MCF 10A (cell line): Measurements from ENCODE around the gene TGFB3. TPM values are rescaled to one million over a fixed set of nuclear protein-coding genes. Genes with fewer than 3 reads are reported as not detected.
"Not testable (repeated sequence)": the region's sequence is repeated elsewhere in the genome, so short reads cannot be mapped to it uniquely, and the experiment has no call there.

Experiments used
- BruUV-seq: library from RNA; stranded (reverse); fragments of 400-500 nt; replicated peaks from 2 replicates; lab custom pipeline; 2021; lab: Mats Ljungman, UMichigan
- CTCF ChIA-PET: fragments of 300-600 bp; sonication (Branson Sonifier 250); formaldehyde crosslinking; extraction: SDS; loops from one replicate; lab custom pipeline; 2021; ENCODE audit warnings: antibody characterized with exemption, inconsistent platforms; lab: Yijun Ruan, JAX
- POLR2A ChIA-PET: fragments of 300-600, 350-650 bp; sonication (Branson Sonifier 250); formaldehyde crosslinking; extraction: SDS; loops from one replicate; lab custom pipeline; 2020; ENCODE audit warnings: antibody characterized with exemption, inconsistent platforms; lab: Yijun Ruan, JAX
- DNase-seq: peaks from one replicate; pipeline ENCODE4 v3.0.0-alpha.2; 2018; ENCODE audit not compliant: unreplicated experiment
- H3K27ac Mint-ChIP-seq: one replicate; pipeline ENCODE4 v1.8.0; 2022; ENCODE audit warnings: mild to moderate bottlenecking, low read depth, mixed read lengths; ENCODE audit not compliant: unreplicated experiment
- H3K27me3 Mint-ChIP-seq: one replicate; pipeline ENCODE4 v1.8.0; 2022; ENCODE audit warnings: mixed read lengths; ENCODE audit not compliant: insufficient read depth, unreplicated experiment
- H3K36me3 Mint-ChIP-seq: one replicate; pipeline ENCODE4 v1.8.0; 2022; ENCODE audit warnings: mild to moderate bottlenecking, moderate library complexity, mixed read lengths; ENCODE audit not compliant: insufficient read depth, unreplicated experiment
- H3K4me1 Mint-ChIP-seq: one replicate; pipeline ENCODE4 v1.8.0; 2022; ENCODE audit warnings: mixed read lengths; ENCODE audit not compliant: insufficient read depth, unreplicated experiment
- H3K4me3 Mint-ChIP-seq: one replicate; pipeline ENCODE4 v1.8.0; 2022; ENCODE audit warnings: mild to moderate bottlenecking, moderate library complexity, mixed read lengths; ENCODE audit not compliant: unreplicated experiment
- H3K9me3 Mint-ChIP-seq: one replicate; pipeline ENCODE4 v1.8.0; 2022; ENCODE audit warnings: mixed read lengths; ENCODE audit not compliant: unreplicated experiment
- CTCF ChIP-seq: fragments of 200-600 bp; IDR thresholded peaks from one replicate; pipeline ENCODE4 v1.8.0; 2022; ENCODE audit warnings: antibody characterized with exemption, mild to moderate bottlenecking; ENCODE audit not compliant: unreplicated experiment
- intact Hi-C: fragments of 100-400 bp; cut with micrococcal nuclease; formaldehyde crosslinking; loops from 2 replicates; pipeline ENCODE4 v1.14.1; 2022
- total RNA-seq: library from RNA; stranded (reverse); gene quantifications from 2 replicates; pipeline ENCODE4 v1.2.3, GENCODE V29; 2022

The TGFB3 gene
- total RNA-seq, 1 experiment from 2014 or later: 1.5 TPM

DNA sequence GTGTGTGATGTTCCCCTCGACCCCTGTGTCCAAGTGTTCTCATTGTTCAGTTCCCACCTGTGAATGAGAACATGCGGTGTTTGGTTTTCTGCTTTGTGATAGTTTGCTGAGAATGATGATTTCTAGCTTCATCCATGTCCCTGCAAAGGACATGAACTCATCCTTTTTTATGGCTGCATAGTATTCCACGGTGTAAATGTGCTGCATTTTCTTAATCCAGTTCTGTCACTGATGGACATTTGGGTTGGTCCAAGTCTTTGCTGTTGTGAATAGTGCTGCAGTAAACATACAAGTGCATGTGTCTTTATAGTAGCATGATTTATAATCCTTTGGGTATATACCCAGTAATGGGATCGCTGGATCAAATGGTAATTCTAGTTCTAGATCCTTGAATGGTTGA lies 61.4 kb downstream of the TGFB3 start:
- CTCF ChIA-PET: interaction anchor here (0.9 kb wide), 1 partner anchor 14 kb away, joined by 6 read pairs; no protein-coding TSS in a partner anchor

DNA sequence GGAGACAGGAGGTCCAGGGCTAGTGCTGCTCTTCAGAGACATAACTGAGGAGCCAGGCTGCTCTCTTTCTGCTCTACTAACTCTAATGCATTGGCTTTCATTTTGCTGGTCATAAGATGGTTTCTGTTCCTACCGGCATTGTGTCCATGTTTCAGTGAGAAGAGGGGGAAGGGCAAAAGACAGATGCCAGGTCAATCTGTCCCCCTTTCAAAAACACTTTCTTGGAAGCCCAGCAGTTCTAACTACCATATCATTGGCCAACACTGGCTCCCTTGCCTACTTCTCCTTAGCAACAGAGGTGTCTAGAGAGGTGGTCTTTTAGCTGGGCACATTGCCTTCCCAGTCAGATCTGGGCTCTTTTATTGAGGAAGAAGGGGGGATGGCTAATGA lies 63.9 kb downstream of the TGFB3 start:
- no peak overlapping the region for H3K4me3 Mint-ChIP-seq
- H3K4me1 Mint-ChIP-seq: no peaks in the 10 kb centered on the region
- no peak for TF ChIP-seq CTCF
- ChIA-PET CTCF (interaction anchor here (0.7 to 2.9 kb wide), 2 partner anchors 10 to 49 kb away, joined by 3 to 18 read pairs; no protein-coding TSS in a partner anchor), POLR2A (interaction anchor here (1.4 kb wide), 1 partner anchor 12 kb away, joined by 5 read pairs; no protein-coding TSS in a partner anchor)
- intact Hi-C loops: no loop called here
- H3K27me3 Mint-ChIP-seq: no peaks in the 10 kb centered on the region
- no peak overlapping the region for H3K27ac Mint-ChIP-seq
- no TSS peak for BruUV-seq
- no peaks in the 10 kb centered on the region for H3K9me3 Mint-ChIP-seq
- no peak for DNase-seq
- H3K36me3 Mint-ChIP-seq: peaks cover 9% of the 10 kb centered on the region

More for the DNA sequence above, 61.4 kb downstream of the TGFB3 start:
- H3K27ac Mint-ChIP-seq, H3K27me3 Mint-ChIP-seq, H3K4me3 Mint-ChIP-seq, intact Hi-C loops, DNase-seq, BruUV-seq, H3K4me1 Mint-ChIP-seq, H3K36me3 Mint-ChIP-seq, POLR2A ChIA-PET, H3K9me3 Mint-ChIP-seq: not testable (repeated sequence)

- peaks cover 9% of the 10 kb centered on the region for H3K36me3 Mint-ChIP-seq
- BruUV-seq: no TSS peak
- no peaks in the 10 kb centered on the region for H3K27me3 Mint-ChIP-seq
- H3K27ac Mint-ChIP-seq: no peak overlapping the region
- no peak overlapping the region for H3K4me3 Mint-ChIP-seq
- no peak for TF ChIP-seq CTCF
- ChIA-PET CTCF (interaction anchor here (2.9 kb wide), 1 partner anchor 10 kb away, joined by 18 read pairs; no protein-coding TSS in a partner anchor), POLR2A (interaction anchor here (1.4 kb wide), 1 partner anchor 11 kb away, joined by 5 read pairs; no protein-coding TSS in a partner anchor)
- no peak for DNase-seq
- no peaks in the 10 kb centered on the region for H3K4me1 Mint-ChIP-seq
- intact Hi-C loops: no loop called here
- no peaks in the 10 kb centered on the region for H3K9me3 Mint-ChIP-seq
Measured at GRCh38 chr14:75917322-75917945, 64.4 kb downstream of the TGFB3 start.

DNA sequence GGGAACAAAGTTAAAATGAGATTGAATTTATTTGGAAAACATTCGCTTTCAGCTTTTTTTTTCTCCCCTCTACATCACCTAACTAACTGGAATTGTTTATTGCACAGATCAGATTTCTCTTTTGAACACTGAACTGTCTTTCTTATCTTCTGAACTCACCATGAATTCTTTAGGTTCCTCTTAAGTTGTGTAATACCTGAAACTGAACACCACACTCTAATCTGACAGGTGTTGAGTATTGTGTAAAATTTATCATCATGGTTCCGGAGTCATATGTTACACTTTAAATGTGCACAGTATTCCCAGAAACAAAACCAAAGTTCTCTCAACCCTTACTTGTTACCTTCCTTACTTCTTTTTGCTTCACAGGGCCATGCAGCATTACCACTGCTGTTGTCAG lies 66.8 kb downstream of the TGFB3 start:
- POLR2A ChIA-PET: no interaction called here
- peaks cover 9% of the 10 kb centered on the region for H3K36me3 Mint-ChIP-seq
- CTCF ChIA-PET: interaction anchor here (1.1 kb wide), 1 partner anchor 9 kb away, joined by 3 read pairs; no protein-coding TSS in a partner anchor
- no peak for TF ChIP-seq CTCF
- DNase-seq: no peak
- no peak overlapping the region for H3K27ac Mint-ChIP-seq
- no peaks in the 10 kb centered on the region for H3K27me3 Mint-ChIP-seq
- H3K9me3 Mint-ChIP-seq: no peaks in the 10 kb centered on the region
- intact Hi-C loops: no loop called here
- H3K4me1 Mint-ChIP-seq: peaks cover 6% of the 10 kb centered on the region
- no peak overlapping the region for H3K4me3 Mint-ChIP-seq
- BruUV-seq: no TSS peak
